ENCODE measurements around the gene PAX4. TPM values are rescaled to one million over a fixed set of nuclear protein-coding genes. Genes with fewer than 3 reads are reported as not detected.

PAX4 gene
- total RNA-seq = not detected

GRCh38 chr7:127618042-127618441 lies at the start of gene PAX4:
Gene PAX4, minus strand, starts transcription at chr7:127618142. Its CDS starts 2,214 bp downstream, at chr7:127615928.

GRCh38 chr7:127651556-127652332 lies 33.8 kb upstream of the PAX4 start, which contains the start of gene SND1:
Gene SND1, plus strand, starts transcription at chr7:127652194. Its CDS starts 180 bp downstream, at chr7:127652374.

GRCh38 chr7:127588019-127588696 lies 29.8 kb downstream of the PAX4 start, which contains the start of gene ARF5:
Gene ARF5, plus strand, starts transcription at chr7:127588411. Its CDS starts 88 bp downstream, at chr7:127588499.

GRCh38 chr7:127585044-127585953 lies 32.6 kb downstream of the PAX4 start, which contains the start of gene GCC1:
Gene GCC1, minus strand, starts transcription at chr7:127585596. Its CDS starts 414 bp downstream, at chr7:127585182.

Other genes with a start within 250 kb of the PAX4 start
- gene ZNF800, start 225.4 kb downstream of the PAX4 start, total RNA-seq = 10 to 100 TPM; 18.6 to 20.0 TPM
- gene GCC1, start 32.5 kb downstream of the PAX4 start, total RNA-seq = 10 to 100 TPM; 18.6 to 25.8 TPM
- 100 to 1,000 TPM in 1 of 2 donors, 10 to 100 TPM in 1; 83.3 to 142 TPM for gene ARF5, start 29.7 kb downstream of the PAX4 start, total RNA-seq
- gene FSCN3, start 24.4 kb downstream of the PAX4 start, total RNA-seq = 1 to 10 TPM in 1 of 2 donors, under 1 TPM in 1; 0.67 to 1.4 TPM
- 100 to 1,000 TPM; 143 to 179 TPM for gene SND1, start 34.1 kb upstream of the PAX4 start, total RNA-seq

All from melanocyte of skin (primary cell).